ENCODE results near the gene KLF13.
A peak's percentile ranks its signal among the peaks of the same experiment; 100 is the strongest.
"Not testable (repeated sequence)": the region's sequence is repeated elsewhere in the genome, so short reads cannot be mapped to it uniquely, and the experiment has no call there.

The KLF13 gene

DNA sequence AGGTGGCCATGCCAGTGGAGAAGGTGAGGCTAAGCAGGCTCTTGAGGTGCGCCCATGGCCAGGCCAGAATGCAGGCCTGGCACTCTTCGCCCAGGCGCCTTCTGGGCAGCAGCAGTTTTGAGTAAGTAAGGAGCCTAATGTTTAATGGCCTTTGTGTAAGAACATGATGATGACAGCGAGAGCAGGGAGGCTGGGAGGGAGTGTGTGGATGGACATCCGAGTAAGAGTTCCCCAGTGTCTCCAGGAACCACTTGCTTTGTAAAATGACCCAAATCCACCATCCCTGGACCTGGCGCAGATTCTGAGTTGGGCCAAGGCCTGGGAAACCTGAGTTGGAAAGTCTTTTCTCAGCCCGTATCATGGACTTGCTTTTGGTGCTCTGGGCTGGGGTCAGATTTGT is 24.1 kb downstream of the KLF13 start:
- Histone ChIP-seq H3K27me3 (replicated peaks in 2 of 5; ENCODE audit: control insufficient read depth in 4 of 5, insufficient read depth in 5 of 5, low read length in 4 of 5) (no peaks in the 10 kb centered on the region), H3K27ac (ENCODE audit: insufficient read depth in 1 of 2, low read depth in 1 of 2, low read length in 2 of 2, poor library complexity in 1 of 2, severe bottlenecking in 2 of 2) (no peak overlapping the region), H3K9me3 (ENCODE audit: control extremely low read depth in 1 of 5, control insufficient read depth in 4 of 5, insufficient read depth in 2 of 5, low read depth in 1 of 5, low read length in 4 of 5) (no peaks in the 10 kb centered on the region), H3K4me3 (ENCODE audit: control insufficient read depth in 1 of 7, extremely low read depth in 1 of 7, insufficient read depth in 4 of 7, low read depth in 2 of 7, low read length in 6 of 7) (no peak overlapping the region), H3K36me3 (ENCODE audit: control insufficient read depth in 4 of 4, insufficient read depth in 4 of 4, low read length in 3 of 4) (peaks cover 0 to 28% (median 11%) of the 10 kb centered on the region in 4 experiments), H3K4me1 (ENCODE audit: control extremely low read depth in 1 of 4, control insufficient read depth in 4 of 4, insufficient read depth in 4 of 4, low read length in 3 of 4) (peaks cover 5 to 57% (median 41%) of the 10 kb centered on the region in 4 experiments)
- no peak for DNase-seq
- POLR2A ChIA-PET = no interaction called here
- 85% methylated on average over 2 of the region's 7 CpGs for WGBS (ENCODE audit: insufficient coverage)
- CTCF ChIA-PET = interaction anchor here (1.3 kb wide), 2 partner anchors 16 to 19 kb away, joined by 3 read pairs; no protein-coding TSS in a partner anchor

DNA sequence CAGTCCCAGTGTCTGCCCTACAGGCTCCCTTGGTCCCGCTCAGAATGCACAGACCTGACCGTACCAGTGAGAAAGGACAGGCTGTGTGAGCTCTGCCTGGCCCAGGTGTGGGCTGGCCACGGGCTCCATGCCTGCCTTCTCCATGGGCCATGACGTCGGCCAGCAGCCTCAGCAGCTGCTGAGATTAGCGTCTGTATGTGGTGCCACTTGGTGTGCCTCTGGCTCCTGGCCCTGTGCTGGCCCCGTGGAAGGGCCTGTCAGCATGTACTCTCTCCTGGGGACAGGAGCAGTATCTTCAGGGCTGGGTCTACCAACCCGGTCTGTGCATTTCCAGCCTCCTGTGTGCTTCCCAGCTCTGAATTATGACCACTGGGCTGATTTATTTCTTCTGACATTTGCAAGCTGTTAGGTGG is 25.7 kb downstream of the KLF13 start:
- H3K4me1 ChIP-seq (ENCODE audit: control extremely low read depth in 1 of 4, control insufficient read depth in 4 of 4, insufficient read depth in 4 of 4, low read length in 3 of 4) = peaks cover 12 to 58% (median 54%) of the 10 kb centered on the region in 4 experiments
- H3K4me3 ChIP-seq (ENCODE audit: control insufficient read depth in 1 of 7, extremely low read depth in 1 of 7, insufficient read depth in 4 of 7, low read depth in 2 of 7, low read length in 6 of 7) = peak overlapping the region in 5 of 7 experiments; percentile 16 to 60 (median 48)
- no peaks in the 10 kb centered on the region for H3K27me3 ChIP-seq (replicated peaks in 2 of 5; ENCODE audit: control insufficient read depth in 4 of 5, insufficient read depth in 5 of 5, low read length in 4 of 5)
- DNase-seq = no peak
- H3K27ac ChIP-seq (ENCODE audit: insufficient read depth in 1 of 2, low read depth in 1 of 2, low read length in 2 of 2, poor library complexity in 1 of 2, severe bottlenecking in 2 of 2) = peak overlapping the region; percentile 65 to 84
- no peaks in the 10 kb centered on the region for H3K9me3 ChIP-seq (ENCODE audit: control extremely low read depth in 1 of 5, control insufficient read depth in 4 of 5, insufficient read depth in 2 of 5, low read depth in 1 of 5, low read length in 4 of 5)
- H3K36me3 ChIP-seq (ENCODE audit: control insufficient read depth in 4 of 4, insufficient read depth in 4 of 4, low read length in 3 of 4) = peaks cover 0 to 24% (median 10%) of the 10 kb centered on the region in 4 experiments
- WGBS (ENCODE audit: insufficient coverage) = 60% methylated on average over 8 of the region's 8 CpGs
- CTCF ChIA-PET = interaction anchor here (0.8 to 1.9 kb wide), 4 partner anchors 10 to 136 kb away, joined by 3 to 7 read pairs (median 5); no protein-coding TSS in a partner anchor
- POLR2A ChIA-PET = interaction anchor here (1.4 kb wide), 1 partner anchor 88 kb away, joined by 3 read pairs; no protein-coding TSS in a partner anchor

DNA sequence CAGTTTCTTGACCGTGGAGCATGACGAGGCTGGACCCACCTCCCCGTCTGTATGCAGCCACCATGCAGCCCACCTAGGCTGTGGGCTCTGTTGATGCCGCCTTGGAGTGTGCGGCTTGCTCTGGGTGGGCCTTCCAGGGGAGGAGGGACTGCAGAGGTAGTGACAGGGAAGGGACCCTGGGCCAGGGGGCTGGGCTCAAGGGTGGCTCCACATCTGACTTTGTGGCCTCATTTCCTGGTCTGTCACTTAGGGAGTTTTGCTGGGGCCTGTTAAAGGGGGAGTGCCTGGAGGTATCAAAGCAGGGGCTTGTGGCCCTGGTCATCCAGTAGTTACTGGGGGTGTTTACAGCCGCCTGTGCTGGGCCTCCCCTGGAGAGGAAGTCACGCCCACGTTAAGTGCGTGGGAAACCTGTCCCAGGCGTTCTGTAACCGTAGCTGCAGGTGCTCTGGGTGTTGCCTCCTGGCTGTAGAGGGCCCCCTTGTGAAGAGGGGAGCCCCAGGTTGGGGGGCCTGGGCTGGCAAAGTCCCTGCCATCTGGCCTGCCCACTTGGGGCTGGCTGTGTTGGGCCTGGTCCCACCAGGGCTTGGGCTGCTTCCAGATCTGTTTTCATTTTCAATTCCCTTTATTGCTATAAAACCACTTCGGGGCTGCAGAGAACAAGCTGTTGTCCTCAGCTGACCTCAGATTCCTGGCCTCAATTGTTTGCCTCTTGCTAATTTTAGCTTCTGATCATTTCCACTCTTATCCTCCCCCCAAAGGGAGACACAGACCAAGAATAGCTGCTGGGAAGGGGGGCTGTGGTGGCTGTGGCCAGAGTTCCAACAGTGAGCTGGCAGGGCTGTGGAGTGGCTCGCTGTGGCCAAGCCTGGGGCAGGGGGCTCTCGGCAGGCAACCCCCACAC is 26.5 kb downstream of the KLF13 start:
- 43% methylated on average over 3 of the region's 14 CpGs for WGBS (ENCODE audit: insufficient coverage)
- Histone ChIP-seq H3K36me3 (ENCODE audit: control insufficient read depth in 4 of 4, insufficient read depth in 4 of 4, low read length in 3 of 4) (peaks cover 0 to 21% (median 7%) of the 10 kb centered on the region in 4 experiments), H3K4me1 (ENCODE audit: control extremely low read depth in 1 of 4, control insufficient read depth in 4 of 4, insufficient read depth in 4 of 4, low read length in 3 of 4) (peaks cover 17 to 65% (median 60%) of the 10 kb centered on the region in 4 experiments), H3K4me3 (ENCODE audit: control insufficient read depth in 1 of 7, extremely low read depth in 1 of 7, insufficient read depth in 4 of 7, low read depth in 2 of 7, low read length in 6 of 7) (peak overlapping the region in 5 of 7 experiments; percentile 16 to 60 (median 48)), H3K9me3 (ENCODE audit: control extremely low read depth in 1 of 5, control insufficient read depth in 4 of 5, insufficient read depth in 2 of 5, low read depth in 1 of 5, low read length in 4 of 5) (no peaks in the 10 kb centered on the region), H3K27me3 (replicated peaks in 2 of 5; ENCODE audit: control insufficient read depth in 4 of 5, insufficient read depth in 5 of 5, low read length in 4 of 5) (no peaks in the 10 kb centered on the region), H3K27ac (ENCODE audit: insufficient read depth in 1 of 2, low read depth in 1 of 2, low read length in 2 of 2, poor library complexity in 1 of 2, severe bottlenecking in 2 of 2) (peak overlapping the region; percentile 65 to 84)
- ChIA-PET POLR2A (interaction anchor here (0.7 to 2.2 kb wide), 3 partner anchors 27 to 136 kb away, joined by 3 to 6 read pairs (median 3); partner anchors contain the start of gene KLF13), CTCF (interaction anchor here (0.8 to 1.9 kb wide), 10 partner anchors 9 to 137 kb away, joined by 3 to 7 read pairs (median 3); no protein-coding TSS in a partner anchor)
- peak; percentile 29 to 87 (median 84) for DNase-seq

DNA sequence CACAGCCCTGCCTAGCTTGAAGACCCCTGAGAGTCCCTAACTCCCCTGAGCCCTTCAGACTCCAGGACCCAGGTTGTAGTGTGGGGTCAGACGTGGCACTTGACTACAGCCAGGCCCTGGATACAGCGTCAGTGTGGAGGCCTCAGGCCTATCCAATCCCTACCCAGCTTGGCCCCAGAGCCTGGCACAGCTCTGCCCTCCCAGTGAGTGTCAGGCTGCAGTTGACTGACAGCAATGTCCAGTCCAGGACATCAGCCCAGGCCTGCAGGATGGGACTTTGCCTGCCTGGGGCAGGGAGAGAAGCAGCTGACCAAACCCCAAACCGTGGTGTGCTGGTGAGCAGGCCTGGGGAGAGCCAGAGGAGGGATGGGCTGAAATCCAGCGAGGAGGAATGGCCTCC is 27.3 kb downstream of the KLF13 start:
- Histone ChIP-seq H3K4me3 (ENCODE audit: control insufficient read depth in 1 of 7, extremely low read depth in 1 of 7, insufficient read depth in 4 of 7, low read depth in 2 of 7, low read length in 6 of 7) (peak overlapping the region in 4 of 7 experiments; percentile 16 to 60 (median 54)), H3K27me3 (replicated peaks in 2 of 5; ENCODE audit: control insufficient read depth in 4 of 5, insufficient read depth in 5 of 5, low read length in 4 of 5) (no peaks in the 10 kb centered on the region), H3K4me1 (ENCODE audit: control extremely low read depth in 1 of 4, control insufficient read depth in 4 of 4, insufficient read depth in 4 of 4, low read length in 3 of 4) (peaks cover 24 to 71% (median 64%) of the 10 kb centered on the region in 4 experiments), H3K36me3 (ENCODE audit: control insufficient read depth in 4 of 4, insufficient read depth in 4 of 4, low read length in 3 of 4) (peaks cover 0 to 17% (median 5%) of the 10 kb centered on the region in 4 experiments), H3K9me3 (ENCODE audit: control extremely low read depth in 1 of 5, control insufficient read depth in 4 of 5, insufficient read depth in 2 of 5, low read depth in 1 of 5, low read length in 4 of 5) (no peaks in the 10 kb centered on the region), H3K27ac (ENCODE audit: insufficient read depth in 1 of 2, low read depth in 1 of 2, low read length in 2 of 2, poor library complexity in 1 of 2, severe bottlenecking in 2 of 2) (peak overlapping the region; percentile 65 to 84)
- ChIA-PET POLR2A (interaction anchor here (0.6 to 2.2 kb wide), 2 partner anchors 27 to 86 kb away, joined by 3 to 6 read pairs; partner anchors contain the start of gene KLF13), CTCF (interaction anchor here (0.8 to 1.9 kb wide), 9 partner anchors 8 to 136 kb away, joined by 3 to 7 read pairs (median 5); no protein-coding TSS in a partner anchor)
- 50% methylated on average over 3 of the region's 4 CpGs for WGBS (ENCODE audit: insufficient coverage)
- DNase-seq = no peak

DNA sequence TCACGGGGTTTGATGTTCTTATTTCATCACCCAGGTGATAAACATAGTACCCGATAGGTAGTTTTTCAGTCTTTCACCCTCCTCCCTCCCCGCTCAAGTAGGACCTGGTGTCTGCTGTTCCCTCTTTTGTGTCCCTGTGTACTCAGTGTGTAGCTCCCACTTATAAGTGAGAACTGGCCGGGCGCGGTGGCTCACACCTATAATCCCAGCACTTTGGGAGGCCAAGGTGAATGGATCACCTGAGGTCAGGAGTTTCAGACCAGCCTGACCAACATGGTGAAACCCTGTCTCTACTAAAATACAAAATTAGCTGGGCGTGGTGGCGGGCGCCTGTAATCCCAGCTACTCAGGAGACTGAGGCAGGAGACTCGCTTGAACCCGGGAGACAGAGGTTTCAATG is 29.5 kb downstream of the KLF13 start:
- not testable (repeated sequence) for H3K9me3 ChIP-seq (ENCODE audit: control extremely low read depth in 1 of 5, control insufficient read depth in 4 of 5, insufficient read depth in 2 of 5, low read depth in 1 of 5, low read length in 4 of 5); H3K27ac ChIP-seq (ENCODE audit: insufficient read depth in 1 of 2, low read depth in 1 of 2, low read length in 2 of 2, poor library complexity in 1 of 2, severe bottlenecking in 2 of 2); H3K27me3 ChIP-seq (replicated peaks in 2 of 5; ENCODE audit: control insufficient read depth in 4 of 5, insufficient read depth in 5 of 5, low read length in 4 of 5); DNase-seq; H3K4me3 ChIP-seq (ENCODE audit: control insufficient read depth in 1 of 7, extremely low read depth in 1 of 7, insufficient read depth in 4 of 7, low read depth in 2 of 7, low read length in 6 of 7)
- CTCF ChIA-PET = interaction anchor here (0.7 to 4.1 kb wide), 5 partner anchors 10 to 134 kb away, joined by 3 to 27 read pairs (median 7); no protein-coding TSS in a partner anchor
- 96% methylated on average over 9 of the region's 11 CpGs for WGBS (ENCODE audit: insufficient coverage)
- POLR2A ChIA-PET = interaction anchor here (1.0 to 2.2 kb wide), 4 partner anchors 12 to 32 kb away, joined by 3 to 10 read pairs (median 3); partner anchors contain the start of gene KLF13
- H3K4me1 ChIP-seq (ENCODE audit: control extremely low read depth in 1 of 4, control insufficient read depth in 4 of 4, insufficient read depth in 4 of 4, low read length in 3 of 4) = peaks cover 33 to 92% (median 85%) of the 10 kb centered on the region in 4 experiments
- H3K36me3 ChIP-seq (ENCODE audit: control insufficient read depth in 4 of 4, insufficient read depth in 4 of 4, low read length in 3 of 4) = peaks cover 0 to 21% (median 1%) of the 10 kb centered on the region in 4 experiments

DNA sequence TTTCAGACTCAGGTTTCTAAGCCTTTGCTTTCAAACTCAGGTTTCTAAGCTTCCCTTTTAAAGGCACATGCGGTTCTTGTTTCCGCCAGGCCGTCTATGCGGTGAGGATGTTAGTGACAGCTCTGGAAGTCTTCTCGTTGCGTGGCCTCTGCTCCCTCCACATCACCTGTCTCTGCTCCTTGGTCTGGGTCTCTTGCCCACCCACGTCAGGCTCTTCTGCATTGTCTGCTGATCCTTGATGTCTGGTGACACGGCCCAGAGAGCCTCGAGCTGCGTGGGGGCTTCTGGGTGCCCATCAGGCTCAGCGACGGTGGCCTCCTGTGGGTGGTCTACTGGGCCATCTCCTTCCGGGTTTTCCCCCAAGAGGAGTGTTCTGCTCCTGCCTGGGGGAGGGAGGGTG is 30.5 kb downstream of the KLF13 start:
- Histone ChIP-seq H3K4me3 (ENCODE audit: control insufficient read depth in 1 of 7, extremely low read depth in 1 of 7, insufficient read depth in 4 of 7, low read depth in 2 of 7, low read length in 6 of 7) (peak overlapping the region in 3 of 7 experiments; percentile 8 to 46 (median 30)), H3K36me3 (ENCODE audit: control insufficient read depth in 4 of 4, insufficient read depth in 4 of 4, low read length in 3 of 4) (peaks cover 0 to 21% (median 1%) of the 10 kb centered on the region in 4 experiments), H3K27ac (ENCODE audit: insufficient read depth in 1 of 2, low read depth in 1 of 2, low read length in 2 of 2, poor library complexity in 1 of 2, severe bottlenecking in 2 of 2) (peak overlapping the region in 1 of 2 experiments; percentile 30), H3K27me3 (replicated peaks in 2 of 5; ENCODE audit: control insufficient read depth in 4 of 5, insufficient read depth in 5 of 5, low read length in 4 of 5) (no peaks in the 10 kb centered on the region), H3K4me1 (ENCODE audit: control extremely low read depth in 1 of 4, control insufficient read depth in 4 of 4, insufficient read depth in 4 of 4, low read length in 3 of 4) (peaks cover 37 to 96% (median 88%) of the 10 kb centered on the region in 4 experiments), H3K9me3 (ENCODE audit: control extremely low read depth in 1 of 5, control insufficient read depth in 4 of 5, insufficient read depth in 2 of 5, low read depth in 1 of 5, low read length in 4 of 5) (no peaks in the 10 kb centered on the region)
- CTCF ChIA-PET = interaction anchor here (0.8 to 4.1 kb wide), 8 partner anchors 9 to 78 kb away, joined by 3 to 27 read pairs (median 4); partner anchors contain the start of gene KLF13
- POLR2A ChIA-PET = interaction anchor here (0.7 to 2.2 kb wide), 5 partner anchors 13 to 34 kb away, joined by 3 to 10 read pairs (median 3); partner anchors contain the start of gene KLF13
- 2% methylated on average over 13 of the region's 13 CpGs for WGBS (ENCODE audit: insufficient coverage)
- peak; percentile 46 to 88 (median 79) for DNase-seq
